Keratinocyte (primary cell): ENCODE data around the gene NOP14. TPM values are rescaled to one million over a fixed set of nuclear protein-coding genes. Genes with fewer than 3 reads are reported as not detected.

Source experiments
- DNase-seq: peaks from one replicate; pipeline ENCODE4 v3.0.0-alpha.2; 2011; ENCODE audit warnings: low read depth, missing footprints, low spot score
- FAIRE-seq: peaks from 2 replicates; lab custom pipeline; 2011; peaks lifted over from hg19 to GRCh38; lab: Jason Lieb, UNC
- H2AFZ ChIP-seq: 2 replicates; pipeline ENCODE4 v1.6.0; 2012; ENCODE audit warnings: low read length, control low read depth, inconsistent platforms; ENCODE audit not compliant: control insufficient read depth
- H3K27ac ChIP-seq: 2 replicates; pipeline ENCODE4 v1.5.1; 2011; ENCODE audit warnings: low read length; ENCODE audit not compliant: control insufficient read depth, insufficient read depth
- H3K27me3 ChIP-seq: 3 replicates; pipeline ENCODE4 v1.6.0; 2011; ENCODE audit warnings: low read length; ENCODE audit not compliant: control insufficient read depth, insufficient read depth; ENCODE audit errors: extremely low read depth
- H3K36me3 ChIP-seq, 2 experiments: 2 replicates in 1 of 2; 3 replicates in 1 of 2; pipeline ENCODE4 v1.5.1; 2011; ENCODE audit warnings: low read length in 2 of 2, mild to moderate bottlenecking in 1 of 2; ENCODE audit not compliant: control insufficient read depth in 2 of 2, insufficient read depth in 2 of 2; ENCODE audit errors: extremely low read depth in 1 of 2
- H3K4me1 ChIP-seq: 3 replicates; pipeline ENCODE4 v1.5.1; 2011; ENCODE audit warnings: low read length; ENCODE audit not compliant: control insufficient read depth, insufficient read depth; ENCODE audit errors: extremely low read depth
- H3K4me2 ChIP-seq: 3 replicates; pipeline ENCODE4 v1.6.0; 2011; ENCODE audit warnings: low read depth, low read length; ENCODE audit not compliant: control insufficient read depth, insufficient read depth; ENCODE audit errors: extremely low read depth
- H3K4me3 ChIP-seq, 3 experiments: fragments of 200-600 bp in 1 of 3; sonication (generic) in 1 of 3; 2 replicates in 2 of 3; 3 replicates in 1 of 3; pipeline ENCODE4 v1.5.1; 2011 to 2016; ENCODE audit warnings: low read length in 3 of 3, mild to moderate bottlenecking in 3 of 3, control low read depth in 2 of 3, inconsistent platforms in 1 of 3, low read depth in 1 of 3, mixed read lengths in 1 of 3, mixed run types in 1 of 3, moderate library complexity in 1 of 3; ENCODE audit not compliant: control insufficient read depth in 2 of 3, insufficient read depth in 2 of 3; ENCODE audit errors: extremely low read depth in 1 of 3
- H3K79me2 ChIP-seq: 2 replicates; pipeline ENCODE4 v1.6.0; 2012; ENCODE audit warnings: low read length; ENCODE audit not compliant: control insufficient read depth, insufficient read depth
- H3K9ac ChIP-seq: 3 replicates; pipeline ENCODE4 v1.6.0; 2011; ENCODE audit warnings: low read length; ENCODE audit not compliant: control insufficient read depth, insufficient read depth; ENCODE audit errors: extremely low read depth
- H3K9me1 ChIP-seq: 3 replicates; pipeline ENCODE4 v1.6.0; 2011; ENCODE audit warnings: low read length; ENCODE audit not compliant: control insufficient read depth, insufficient read depth; ENCODE audit errors: extremely low read depth
- H3K9me3 ChIP-seq: 2 replicates; pipeline ENCODE4 v1.5.1; 2012; ENCODE audit warnings: low read depth, low read length; ENCODE audit not compliant: control insufficient read depth
- H4K20me1 ChIP-seq: 3 replicates; pipeline ENCODE4 v1.6.0; 2011; ENCODE audit warnings: low read length; ENCODE audit not compliant: control insufficient read depth, insufficient read depth; ENCODE audit errors: extremely low read depth
- EZH2 ChIP-seq: IDR thresholded peaks from one replicate; pipeline ENCODE4 v1.6.1; 2012; ENCODE audit warnings: inconsistent platforms, mild to moderate bottlenecking, low read length, moderate library complexity
- dilution Hi-C: fragments of 300-500 bp; cut with MboI; formaldehyde crosslinking; loops from one replicate; pipeline ENCODE4 v1.7.0; 2020; ENCODE audit warnings: low sequenced_read_pairs; ENCODE audit not compliant: extremely low pct_ligation_motif_present
- polyA plus RNA-seq, 5 experiments: library from polyadenylated mRNA; depleted of rRNA in 3 of 5; stranded (reverse) in 3 of 5; stranded (forward) in 1 of 5; unstranded in 1 of 5; fragments of >200 nt; gene quantifications; 1 replicate in 1 of 5; 2 replicates in 3 of 5; 3 replicates in 1 of 5; pipeline versions ENCODE4 v1.2.1 to v1.2.3, GENCODE V29; 2011 to 2012; ENCODE audit warnings: missing spikeins in 2 of 5, low read depth in 1 of 5, low replicate concordance in 1 of 5
- TF ChIP-seq, protein P1 (sequence below), 3 experiments: IDR thresholded peaks in 1 of 3; conservative IDR thresholded peaks in 1 of 3; optimal IDR thresholded peaks in 1 of 3; 2 replicates in 2 of 3; 3 replicates in 1 of 3; pipeline versions ENCODE3 to v1.5.1; 2011; ENCODE audit warnings: low read length in 3 of 3, mild to moderate bottlenecking in 3 of 3, moderate library complexity in 2 of 3, control low read depth in 1 of 3, inconsistent platforms in 1 of 3; ENCODE audit not compliant: insufficient read depth in 2 of 3; ENCODE audit errors: extremely low read depth in 1 of 3

Gene NOP14
- polyA plus RNA-seq, 1 donor (not counting 4 experiments of a cell fraction or from before 2014, with no cell fraction given) = 21.8 TPM

DNA sequence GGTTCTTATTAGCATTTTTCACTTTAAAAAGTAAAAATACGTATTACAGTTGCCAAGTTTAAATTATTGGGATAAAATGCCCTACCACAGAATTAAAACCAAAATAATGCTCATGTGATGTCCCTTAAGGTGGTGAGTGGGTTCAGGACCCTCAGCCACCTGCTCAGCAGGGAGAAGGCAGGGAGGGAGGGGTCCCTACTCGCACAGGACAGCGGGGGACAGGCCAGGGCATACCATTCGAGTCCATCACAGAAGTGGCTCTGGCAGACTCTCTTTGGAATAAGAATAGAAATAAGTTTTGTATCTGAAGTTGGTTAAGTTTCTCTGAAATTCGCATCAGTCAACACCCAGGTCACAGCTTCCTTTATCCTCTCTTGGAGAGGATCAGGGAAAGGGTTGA lies 37.7 kb downstream of the NOP14 start:
- Histone ChIP-seq H3K9me1 (no peaks in the 10 kb centered on the region), H4K20me1 (no peaks in the 10 kb centered on the region), H3K27me3 (no peaks in the 10 kb centered on the region), H3K36me3 (peaks cover 31 to 37% of the 10 kb centered on the region in 2 experiments), H2AFZ (no peak overlapping the region), H3K9me3 (no peaks in the 10 kb centered on the region), H3K9ac (no peak overlapping the region), H3K4me1 (peaks cover 11% of the 10 kb centered on the region), H3K79me2 (peaks cover 1% of the 10 kb centered on the region), H3K4me2 (no peak overlapping the region), H3K4me3 (no peak overlapping the region), H3K27ac (no peak overlapping the region)
- no peak for FAIRE-seq
- TF ChIP-seq, protein P1, sequence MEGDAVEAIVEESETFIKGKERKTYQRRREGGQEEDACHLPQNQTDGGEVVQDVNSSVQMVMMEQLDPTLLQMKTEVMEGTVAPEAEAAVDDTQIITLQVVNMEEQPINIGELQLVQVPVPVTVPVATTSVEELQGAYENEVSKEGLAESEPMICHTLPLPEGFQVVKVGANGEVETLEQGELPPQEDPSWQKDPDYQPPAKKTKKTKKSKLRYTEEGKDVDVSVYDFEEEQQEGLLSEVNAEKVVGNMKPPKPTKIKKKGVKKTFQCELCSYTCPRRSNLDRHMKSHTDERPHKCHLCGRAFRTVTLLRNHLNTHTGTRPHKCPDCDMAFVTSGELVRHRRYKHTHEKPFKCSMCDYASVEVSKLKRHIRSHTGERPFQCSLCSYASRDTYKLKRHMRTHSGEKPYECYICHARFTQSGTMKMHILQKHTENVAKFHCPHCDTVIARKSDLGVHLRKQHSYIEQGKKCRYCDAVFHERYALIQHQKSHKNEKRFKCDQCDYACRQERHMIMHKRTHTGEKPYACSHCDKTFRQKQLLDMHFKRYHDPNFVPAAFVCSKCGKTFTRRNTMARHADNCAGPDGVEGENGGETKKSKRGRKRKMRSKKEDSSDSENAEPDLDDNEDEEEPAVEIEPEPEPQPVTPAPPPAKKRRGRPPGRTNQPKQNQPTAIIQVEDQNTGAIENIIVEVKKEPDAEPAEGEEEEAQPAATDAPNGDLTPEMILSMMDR (optimal IDR thresholded peaks at IDR 0.05 in 1 of 3, IDR thresholded peaks at IDR 0.05 in 1 of 3, conservative IDR thresholded peaks at IDR 0.05 in 1 of 3; ENCODE audit: extremely low read depth in 1 of 3, insufficient read depth in 2 of 3, low read length in 3 of 3) = no peak
- TF ChIP-seq EZH2 = no peak
- DNase-seq = no peak
- dilution Hi-C loops = no loop called here

- DNase-seq = no peak
- dilution Hi-C loops = no loop called here
- Histone ChIP-seq H3K9ac (no peak overlapping the region), H2AFZ (no peak overlapping the region), H3K4me3 (no peak overlapping the region), H3K36me3 (peaks cover 26 to 31% of the 10 kb centered on the region in 2 experiments), H3K9me3 (no peaks in the 10 kb centered on the region), H3K79me2 (peaks cover 1% of the 10 kb centered on the region), H3K4me1 (peaks cover 11% of the 10 kb centered on the region), H3K9me1 (no peaks in the 10 kb centered on the region), H4K20me1 (no peaks in the 10 kb centered on the region), H3K4me2 (no peak overlapping the region), H3K27me3 (no peaks in the 10 kb centered on the region), H3K27ac (no peak overlapping the region)
- FAIRE-seq = no peak
- no peak for TF ChIP-seq EZH2
- TF ChIP-seq, protein P1 (optimal IDR thresholded peaks at IDR 0.05 in 1 of 3, IDR thresholded peaks at IDR 0.05 in 1 of 3, conservative IDR thresholded peaks at IDR 0.05 in 1 of 3; ENCODE audit: extremely low read depth in 1 of 3, insufficient read depth in 2 of 3, low read length in 3 of 3) = no peak
These were observed 38.4 kb downstream of the NOP14 start for GRCh38 chr4:2924765-2925301.
